Glomerular visceral epithelial cell (primary cell): ENCODE measurements around the gene BTN1A1.
"Not testable (repeated sequence)": the region's sequence is repeated elsewhere in the genome, so short reads cannot be mapped to it uniquely, and the experiment has no call there.

Experiments
- DNase-seq: peaks from one replicate; pipeline ENCODE4 v3.0.0-alpha.2; 2016; ENCODE audit errors: extremely low spot score

The BTN1A1 gene

GRCh38 chr6:26500102-26500501 is at the start of gene BTN1A1:
TSS of gene BTN1A1 (plus strand) at chr6:26500303. CDS start at chr6:26501287, 984 bp downstream.
- no peak for DNase-seq

- no peak for DNase-seq
Measured at GRCh38 chr6:26452631-26453235, 47.4 kb upstream of the BTN1A1 start.

DNA sequence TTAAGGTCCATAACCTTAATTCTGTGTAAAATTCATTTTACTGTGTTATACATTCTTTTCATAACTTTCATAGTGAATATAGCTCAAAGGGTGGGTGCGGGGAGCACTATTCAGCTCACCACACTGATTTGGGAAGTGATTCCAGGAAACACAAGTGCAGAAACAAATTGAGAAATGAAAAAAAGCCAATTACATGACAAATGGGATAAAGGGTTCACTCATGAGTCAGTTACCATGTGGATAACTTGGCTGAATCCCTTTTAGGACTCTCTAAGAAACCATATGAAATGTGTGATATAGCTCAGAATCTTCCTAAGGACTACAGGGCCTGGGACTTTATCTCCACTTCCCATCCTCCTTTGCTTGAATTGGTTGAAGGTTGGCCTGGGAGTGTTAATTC is 45.5 kb upstream of the BTN1A1 start:
- DNase-seq, result no peak

DNA sequence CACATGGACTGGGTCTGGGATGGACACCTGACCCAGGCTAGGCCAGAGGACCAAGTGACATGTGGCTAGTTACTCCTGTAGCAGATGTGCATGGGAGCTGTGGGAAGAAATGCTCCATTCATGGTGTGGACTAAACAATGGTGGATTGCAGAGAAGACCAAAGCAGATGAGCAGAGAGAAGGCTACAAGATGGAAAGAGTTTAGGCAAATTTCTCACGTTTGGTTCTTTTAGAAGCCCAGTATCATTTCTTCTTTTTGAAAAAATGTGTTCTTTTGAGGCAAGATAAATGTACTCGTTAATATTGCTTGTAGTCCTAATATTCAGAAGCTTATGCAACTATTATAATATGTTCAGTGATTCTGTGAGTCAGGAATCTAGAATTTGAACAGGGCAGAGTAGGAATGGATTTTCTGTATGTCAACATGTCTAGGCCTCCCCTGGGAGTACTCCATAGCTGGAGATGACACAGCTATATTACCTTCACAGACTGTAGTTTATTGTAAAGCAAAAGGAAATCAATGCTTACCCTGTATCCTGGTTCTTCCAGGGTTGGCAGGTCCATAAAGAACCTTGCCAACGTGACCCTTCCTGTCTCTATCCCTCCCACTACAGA is 44.6 kb upstream of the BTN1A1 start:
- no peak for DNase-seq

GRCh38 chr6:26457264-26457805 is 42.8 kb upstream of the BTN1A1 start:
- DNase-seq, result no peak

DNA sequence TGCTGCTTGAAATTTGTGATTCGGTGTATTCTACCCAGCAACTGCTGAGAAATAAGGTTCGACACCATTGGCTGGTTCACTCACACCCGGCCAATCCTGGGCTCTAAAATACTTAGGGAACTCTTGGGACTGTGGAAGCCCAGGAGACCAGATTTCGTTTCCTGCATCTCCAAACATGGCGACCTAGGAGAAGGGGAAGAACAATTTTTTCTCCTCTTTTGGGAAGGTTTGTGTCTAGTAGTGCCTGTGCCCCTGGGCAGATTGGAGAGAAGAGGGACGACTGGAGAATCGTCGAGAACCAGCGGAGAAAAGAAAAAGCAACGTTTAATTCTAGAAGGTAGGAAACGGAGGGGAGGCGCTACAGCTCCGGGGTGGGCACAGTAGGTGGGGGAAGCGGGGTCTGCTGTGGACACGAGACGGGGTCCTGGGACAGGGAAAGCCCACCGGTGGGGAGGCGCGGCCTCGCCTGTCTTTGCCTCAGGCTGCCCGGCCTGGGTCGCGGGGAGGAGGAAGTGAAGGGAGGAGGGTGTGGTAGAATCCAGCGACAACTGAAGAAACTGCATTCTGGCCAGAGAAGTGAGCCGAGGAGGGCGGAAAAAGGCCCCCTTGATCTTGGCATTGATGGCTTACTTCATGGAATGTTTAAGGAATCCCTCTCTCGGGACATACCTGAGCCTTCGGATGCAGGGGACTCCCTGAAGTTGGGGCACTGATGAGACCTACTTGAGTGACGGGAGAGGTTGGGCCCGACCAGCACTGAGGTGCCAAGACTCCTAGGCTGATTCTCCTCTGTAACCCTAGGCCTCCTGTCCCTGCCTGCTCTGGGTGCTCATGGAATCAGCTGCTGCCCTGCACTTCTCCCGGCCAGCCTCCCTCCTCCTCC is 42.1 kb upstream of the BTN1A1 start, which contains the start of gene BTN2A1:
Gene BTN2A1, plus strand, starts transcription at position 150 of the 883 bp plus-strand sequence. Its CDS starts 682 bp downstream, at position 832.
- DNase-seq, result peak; percentile 89

DNA sequence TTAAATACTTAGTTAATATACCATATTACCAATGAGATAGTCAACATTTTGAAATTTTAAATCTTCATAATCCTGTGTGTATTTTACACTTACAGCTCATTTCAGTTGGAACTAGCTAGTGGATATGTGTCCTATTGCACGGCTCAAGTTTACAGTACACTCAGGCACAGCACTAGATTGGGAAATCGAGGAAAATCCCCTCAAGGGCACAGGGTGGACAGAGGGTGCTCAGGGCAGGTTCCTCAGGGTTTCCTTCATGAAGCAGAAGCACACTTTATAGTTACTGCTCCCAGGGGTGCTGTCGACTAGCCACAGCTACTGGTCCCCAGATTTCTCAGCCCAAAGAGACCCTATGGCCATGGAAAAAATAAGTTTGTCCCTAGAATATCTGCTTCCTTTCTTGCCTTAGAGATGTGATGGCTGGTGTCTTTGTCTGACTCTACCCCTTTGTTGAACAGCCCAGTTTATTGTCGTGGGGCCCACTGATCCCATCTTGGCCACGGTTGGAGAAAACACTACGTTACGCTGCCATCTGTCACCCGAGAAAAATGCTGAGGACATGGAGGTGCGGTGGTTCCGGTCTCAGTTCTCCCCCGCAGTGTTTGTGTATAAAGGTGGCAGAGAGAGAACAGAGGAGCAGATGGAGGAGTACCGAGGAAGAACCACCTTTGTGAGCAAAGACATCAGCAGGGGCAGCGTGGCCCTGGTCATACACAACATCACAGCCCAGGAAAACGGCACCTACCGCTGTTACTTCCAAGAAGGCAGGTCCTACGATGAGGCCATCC is 40.9 kb upstream of the BTN1A1 start:
- no peak for DNase-seq

GRCh38 chr6:26461353-26461752 is 38.8 kb upstream of the BTN1A1 start:
- not testable (repeated sequence) for DNase-seq

GRCh38 chr6:26464014-26464413 is 36.1 kb upstream of the BTN1A1 start:
- DNase-seq, result no peak

GRCh38 chr6:26464416-26465131 is 35.5 kb upstream of the BTN1A1 start:
- no peak for DNase-seq

DNA sequence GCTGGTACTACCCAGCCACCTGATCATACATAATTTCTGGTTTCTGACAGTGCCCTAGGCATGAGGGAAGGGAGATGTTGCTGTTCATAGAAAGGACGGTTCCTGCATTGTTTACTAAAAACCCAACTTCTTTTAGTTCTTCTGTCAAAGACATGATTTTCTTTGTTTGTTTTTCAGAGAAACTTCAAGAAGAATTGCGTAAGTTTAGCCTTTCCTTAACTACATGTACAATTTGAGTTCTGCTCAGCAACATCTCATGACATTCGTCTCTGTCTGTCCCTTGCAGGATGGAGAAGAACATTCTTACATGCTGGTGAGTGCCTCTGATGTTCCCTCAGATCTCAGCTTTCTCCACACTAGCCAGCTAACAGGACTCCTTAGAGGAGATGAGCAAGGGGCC is 34.3 kb upstream of the BTN1A1 start:
- no peak for DNase-seq

- no peak for DNase-seq
Measured at GRCh38 chr6:26468829-26469228, 31.3 kb upstream of the BTN1A1 start.

GRCh38 chr6:26470643-26471042 is 29.5 kb upstream of the BTN1A1 start:
- no peak for DNase-seq

DNA sequence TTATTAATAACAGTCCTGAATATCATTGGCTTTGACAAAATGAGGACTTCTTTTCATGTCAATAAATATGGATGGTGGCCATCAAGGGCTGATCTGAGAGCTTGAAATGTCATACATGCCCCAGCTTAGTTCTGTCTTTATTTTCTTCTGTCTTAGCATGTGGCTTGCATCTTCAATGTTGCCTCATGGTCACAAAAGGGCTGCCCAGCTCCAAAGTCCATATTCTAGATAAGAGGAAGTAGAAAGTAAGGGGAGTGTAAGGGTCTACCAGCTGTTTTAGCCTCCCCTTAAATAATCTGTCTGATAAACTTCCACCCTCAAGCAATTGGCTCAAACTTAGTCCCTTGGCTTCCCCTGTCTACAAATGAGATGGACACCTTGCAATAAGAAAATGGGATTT is 28.1 kb upstream of the BTN1A1 start:
- DNase-seq, result no peak

GRCh38 chr6:26472549-26473290 is 27.4 kb upstream of the BTN1A1 start:
- no peak for DNase-seq

- DNase-seq, result no peak
Measured at GRCh38 chr6:26473429-26473757, 26.7 kb upstream of the BTN1A1 start.

GRCh38 chr6:26473758-26474438 is 26.2 kb upstream of the BTN1A1 start:
- peak; percentile 94 for DNase-seq

DNA sequence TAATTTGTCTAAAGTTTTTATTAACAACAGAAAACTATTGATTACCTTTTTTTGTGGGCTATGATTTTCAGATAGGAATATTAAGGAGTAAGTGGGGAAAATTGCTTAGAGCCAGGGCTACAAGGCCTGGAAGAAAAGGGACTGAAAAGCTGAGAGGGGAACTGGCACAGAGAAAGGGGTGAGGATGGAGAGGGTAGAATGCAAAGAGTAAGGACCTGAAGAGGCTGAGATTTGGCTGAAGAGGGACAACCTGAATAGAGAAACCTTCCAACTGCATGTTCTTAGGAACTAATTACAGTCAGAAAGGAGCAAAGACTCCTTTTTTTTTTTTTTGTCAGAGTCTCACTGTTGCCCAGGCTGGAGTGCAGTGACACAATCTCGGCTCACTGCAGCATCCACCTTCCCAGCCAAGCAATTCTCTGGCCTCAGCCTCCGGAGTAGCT is 25.6 kb upstream of the BTN1A1 start:
- DNase-seq, result no peak

GRCh38 chr6:26475823-26476729 is 24.0 kb upstream of the BTN1A1 start:
- no peak for DNase-seq
